ENCODE measurements around the gene TBCK. TPM values are rescaled to one million over a fixed set of nuclear protein-coding genes. Genes with fewer than 3 reads are reported as not detected.

TBCK gene
- polyA plus RNA-seq, 1 donor (not counting 4 experiments of a cell fraction or from before 2014, with no cell fraction given): 19.3 TPM

DNA sequence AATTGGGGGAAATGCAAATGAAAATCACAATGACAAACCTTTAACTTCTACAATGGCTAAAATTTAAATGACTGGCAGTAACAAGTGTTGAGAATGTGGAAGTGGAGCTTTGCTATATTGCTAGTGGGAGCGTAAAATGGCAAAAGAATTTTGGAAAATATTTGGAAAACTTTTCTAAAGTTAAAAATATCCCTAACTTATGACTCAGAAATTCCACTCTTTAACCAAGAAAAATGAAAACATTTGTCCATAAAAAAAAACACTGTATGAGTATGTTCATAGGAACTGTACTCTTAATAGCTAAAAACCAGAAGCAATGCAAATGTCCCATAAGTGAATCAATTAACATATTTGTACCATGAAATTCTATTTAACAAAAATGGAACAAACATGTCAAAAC lies 3.6 kb downstream of the TBCK start:
- Histone ChIP-seq H3K27ac (ENCODE audit: control insufficient read depth, insufficient read depth, low read length) (no peak overlapping the region), H3K4me3 (ENCODE audit: control insufficient read depth in 2 of 3, extremely low read depth in 1 of 3, insufficient read depth in 2 of 3, low read depth in 1 of 3, low read length in 3 of 3) (no peak overlapping the region), H3K4me2 (ENCODE audit: control insufficient read depth, extremely low read depth, insufficient read depth, low read depth, low read length) (no peak overlapping the region), H4K20me1 (ENCODE audit: control insufficient read depth, extremely low read depth, insufficient read depth, low read length) (no peaks in the 10 kb centered on the region), H3K27me3 (ENCODE audit: control insufficient read depth, extremely low read depth, insufficient read depth, low read length) (no peaks in the 10 kb centered on the region), H3K9ac (ENCODE audit: control insufficient read depth, extremely low read depth, insufficient read depth, low read length) (no peak overlapping the region), H3K79me2 (ENCODE audit: control insufficient read depth, insufficient read depth, low read length) (peaks cover 32% of the 10 kb centered on the region), H3K36me3 (ENCODE audit: control insufficient read depth in 2 of 2, extremely low read depth in 1 of 2, insufficient read depth in 2 of 2, low read length in 2 of 2) (no peaks in the 10 kb centered on the region), H3K4me1 (ENCODE audit: control insufficient read depth, extremely low read depth, insufficient read depth, low read length) (peaks cover 3% of the 10 kb centered on the region), H3K9me1 (ENCODE audit: control insufficient read depth, extremely low read depth, insufficient read depth, low read length) (no peaks in the 10 kb centered on the region), H3K9me3 (ENCODE audit: control insufficient read depth, low read depth, low read length) (no peaks in the 10 kb centered on the region), H2AFZ (ENCODE audit: control insufficient read depth, low read length) (no peak overlapping the region)
- FAIRE-seq (no peak), DNase-seq (ENCODE audit: low read depth, low spot score) (no peak)
- dilution Hi-C loops (cut with MboI; ENCODE audit: extremely low pct_ligation_motif_present, low sequenced_read_pairs): no loop called here
- TF ChIP-seq, protein P1, sequence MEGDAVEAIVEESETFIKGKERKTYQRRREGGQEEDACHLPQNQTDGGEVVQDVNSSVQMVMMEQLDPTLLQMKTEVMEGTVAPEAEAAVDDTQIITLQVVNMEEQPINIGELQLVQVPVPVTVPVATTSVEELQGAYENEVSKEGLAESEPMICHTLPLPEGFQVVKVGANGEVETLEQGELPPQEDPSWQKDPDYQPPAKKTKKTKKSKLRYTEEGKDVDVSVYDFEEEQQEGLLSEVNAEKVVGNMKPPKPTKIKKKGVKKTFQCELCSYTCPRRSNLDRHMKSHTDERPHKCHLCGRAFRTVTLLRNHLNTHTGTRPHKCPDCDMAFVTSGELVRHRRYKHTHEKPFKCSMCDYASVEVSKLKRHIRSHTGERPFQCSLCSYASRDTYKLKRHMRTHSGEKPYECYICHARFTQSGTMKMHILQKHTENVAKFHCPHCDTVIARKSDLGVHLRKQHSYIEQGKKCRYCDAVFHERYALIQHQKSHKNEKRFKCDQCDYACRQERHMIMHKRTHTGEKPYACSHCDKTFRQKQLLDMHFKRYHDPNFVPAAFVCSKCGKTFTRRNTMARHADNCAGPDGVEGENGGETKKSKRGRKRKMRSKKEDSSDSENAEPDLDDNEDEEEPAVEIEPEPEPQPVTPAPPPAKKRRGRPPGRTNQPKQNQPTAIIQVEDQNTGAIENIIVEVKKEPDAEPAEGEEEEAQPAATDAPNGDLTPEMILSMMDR (optimal IDR thresholded peaks at IDR 0.05 in 1 of 3, IDR thresholded peaks at IDR 0.05 in 1 of 3, conservative IDR thresholded peaks at IDR 0.05 in 1 of 3; ENCODE audit: extremely low read depth in 1 of 3, insufficient read depth in 2 of 3, low read length in 3 of 3): no peak
- TF ChIP-seq EZH2 (IDR thresholded peaks at IDR 0.05; ENCODE audit: low read length): no peak

DNA sequence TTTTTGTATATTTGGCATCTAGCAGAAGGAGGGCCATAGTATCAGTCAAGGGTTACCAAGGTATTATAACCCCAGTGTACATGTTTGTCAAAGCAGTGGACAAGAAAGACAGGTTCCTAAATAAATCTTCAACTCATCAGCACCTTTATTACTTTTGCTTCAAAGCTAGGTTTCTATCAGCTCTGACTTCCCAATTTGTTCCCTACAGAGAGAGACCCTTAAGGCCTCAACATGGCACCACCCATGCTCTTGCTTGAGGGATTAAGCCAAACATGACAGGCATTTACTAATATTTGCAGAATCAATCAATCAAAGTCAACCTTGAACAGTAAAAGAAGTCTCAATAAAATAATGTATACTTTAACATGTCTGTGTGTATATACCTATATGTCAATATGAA lies 9.4 kb downstream of the TBCK start:
- Histone ChIP-seq H3K9me1 (ENCODE audit: control insufficient read depth, extremely low read depth, insufficient read depth, low read length) (no peaks in the 10 kb centered on the region), H3K9ac (ENCODE audit: control insufficient read depth, extremely low read depth, insufficient read depth, low read length) (no peak overlapping the region), H3K79me2 (ENCODE audit: control insufficient read depth, insufficient read depth, low read length) (peaks cover 4% of the 10 kb centered on the region), H3K4me1 (ENCODE audit: control insufficient read depth, extremely low read depth, insufficient read depth, low read length) (no peaks in the 10 kb centered on the region), H4K20me1 (ENCODE audit: control insufficient read depth, extremely low read depth, insufficient read depth, low read length) (no peaks in the 10 kb centered on the region), H2AFZ (ENCODE audit: control insufficient read depth, low read length) (no peak overlapping the region), H3K4me3 (ENCODE audit: control insufficient read depth in 2 of 3, extremely low read depth in 1 of 3, insufficient read depth in 2 of 3, low read depth in 1 of 3, low read length in 3 of 3) (no peak overlapping the region), H3K36me3 (ENCODE audit: control insufficient read depth in 2 of 2, extremely low read depth in 1 of 2, insufficient read depth in 2 of 2, low read length in 2 of 2) (no peaks in the 10 kb centered on the region), H3K4me2 (ENCODE audit: control insufficient read depth, extremely low read depth, insufficient read depth, low read depth, low read length) (no peak overlapping the region), H3K27me3 (ENCODE audit: control insufficient read depth, extremely low read depth, insufficient read depth, low read length) (no peaks in the 10 kb centered on the region), H3K27ac (ENCODE audit: control insufficient read depth, insufficient read depth, low read length) (no peak overlapping the region), H3K9me3 (ENCODE audit: control insufficient read depth, low read depth, low read length) (no peaks in the 10 kb centered on the region)
- DNase-seq (ENCODE audit: low read depth, low spot score): no peak
- TF ChIP-seq, protein P1 (optimal IDR thresholded peaks at IDR 0.05 in 1 of 3, IDR thresholded peaks at IDR 0.05 in 1 of 3, conservative IDR thresholded peaks at IDR 0.05 in 1 of 3; ENCODE audit: extremely low read depth in 1 of 3, insufficient read depth in 2 of 3, low read length in 3 of 3): no peak
- no peak for TF ChIP-seq EZH2 (IDR thresholded peaks at IDR 0.05; ENCODE audit: low read length)
- FAIRE-seq: no peak
- dilution Hi-C loops (cut with MboI; ENCODE audit: extremely low pct_ligation_motif_present, low sequenced_read_pairs): no loop called here
